NT2/D1 (cell line): Measurements from ENCODE around the gene BICRA.

Experiments used
- DNase-seq: peaks from one replicate; pipeline ENCODE4 v3.0.0-alpha.2; 2011; ENCODE audit warnings: low read depth, low spot score
- H3K27me3 ChIP-seq: 2 replicates; pipeline ENCODE4 v1.6.0; 2011; ENCODE audit warnings: mild to moderate bottlenecking; ENCODE audit not compliant: insufficient read length, insufficient read depth
- H3K36me3 ChIP-seq: 2 replicates; pipeline ENCODE4 v1.6.1; 2011; ENCODE audit warnings: mild to moderate bottlenecking, low read length, mixed read lengths; ENCODE audit not compliant: insufficient read depth, insufficient read length
- H3K4me1 ChIP-seq: 2 replicates; pipeline ENCODE4 v1.5.1; 2011; ENCODE audit not compliant: insufficient read depth, insufficient read length
- H3K4me3 ChIP-seq: 2 replicates; pipeline ENCODE4 v1.5.1; 2011; ENCODE audit warnings: low read depth; ENCODE audit not compliant: insufficient read length
- H3K9ac ChIP-seq: 2 replicates; pipeline ENCODE4 v1.6.0; 2011; ENCODE audit warnings: low read depth; ENCODE audit not compliant: insufficient read length
- H3K9me3 ChIP-seq: 2 replicates; pipeline ENCODE4 v1.5.1; 2011; ENCODE audit warnings: mild to moderate bottlenecking, low read length; ENCODE audit not compliant: insufficient read depth
- SUZ12 ChIP-seq: IDR thresholded peaks from 2 replicates; pipeline ENCODE4 v1.6.1; 2011; ENCODE audit not compliant: insufficient read length, insufficient read depth; ENCODE audit errors: extremely low read depth
- YY1 ChIP-seq: IDR thresholded peaks from 2 replicates; pipeline ENCODE4 v1.6.1; 2011; ENCODE audit not compliant: insufficient read length, insufficient read depth
- ZNF274 ChIP-seq: IDR thresholded peaks from 2 replicates; pipeline ENCODE4 v1.6.1; 2011; ENCODE audit warnings: mild to moderate bottlenecking, low read depth, low read length

BICRA gene

DNA sequence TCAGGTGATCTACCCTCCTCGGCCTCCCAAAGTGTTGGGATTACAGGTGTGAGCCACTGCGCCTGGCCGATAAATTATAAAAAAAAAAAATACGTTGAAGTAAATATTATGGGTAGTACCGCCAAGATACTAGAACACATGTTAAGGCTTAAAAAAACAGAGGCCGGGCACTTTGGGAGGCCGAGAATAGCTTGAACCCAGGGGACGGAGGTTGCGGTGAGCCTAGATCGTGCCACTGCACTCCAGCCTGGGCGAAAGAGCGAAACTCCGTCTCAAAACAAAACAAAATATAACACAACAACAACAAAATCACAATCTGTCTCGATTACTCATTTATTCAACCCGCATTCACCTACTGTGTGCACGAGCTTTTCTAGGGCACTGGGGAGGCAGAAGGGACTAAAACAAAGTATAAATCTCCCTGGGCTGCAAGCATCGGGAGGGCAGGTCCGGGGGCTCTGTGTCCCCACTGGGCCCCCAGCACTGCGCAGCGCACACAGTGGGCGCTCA, 1.3 kb upstream of the BICRA start:
- peaks cover 15% of the 10 kb centered on the region for H3K36me3 ChIP-seq
- peak overlapping the region; percentile 98 for H3K9ac ChIP-seq
- DNase-seq = no peak
- TF ChIP-seq YY1 = no peak
- TF ChIP-seq ZNF274 = no peak
- TF ChIP-seq SUZ12 = no peak
- H3K4me1 ChIP-seq = peaks cover 5% of the 10 kb centered on the region
- peak overlapping the region; percentile 85 for H3K4me3 ChIP-seq
- H3K9me3 ChIP-seq = no peaks in the 10 kb centered on the region
- no peaks in the 10 kb centered on the region for H3K27me3 ChIP-seq

DNA sequence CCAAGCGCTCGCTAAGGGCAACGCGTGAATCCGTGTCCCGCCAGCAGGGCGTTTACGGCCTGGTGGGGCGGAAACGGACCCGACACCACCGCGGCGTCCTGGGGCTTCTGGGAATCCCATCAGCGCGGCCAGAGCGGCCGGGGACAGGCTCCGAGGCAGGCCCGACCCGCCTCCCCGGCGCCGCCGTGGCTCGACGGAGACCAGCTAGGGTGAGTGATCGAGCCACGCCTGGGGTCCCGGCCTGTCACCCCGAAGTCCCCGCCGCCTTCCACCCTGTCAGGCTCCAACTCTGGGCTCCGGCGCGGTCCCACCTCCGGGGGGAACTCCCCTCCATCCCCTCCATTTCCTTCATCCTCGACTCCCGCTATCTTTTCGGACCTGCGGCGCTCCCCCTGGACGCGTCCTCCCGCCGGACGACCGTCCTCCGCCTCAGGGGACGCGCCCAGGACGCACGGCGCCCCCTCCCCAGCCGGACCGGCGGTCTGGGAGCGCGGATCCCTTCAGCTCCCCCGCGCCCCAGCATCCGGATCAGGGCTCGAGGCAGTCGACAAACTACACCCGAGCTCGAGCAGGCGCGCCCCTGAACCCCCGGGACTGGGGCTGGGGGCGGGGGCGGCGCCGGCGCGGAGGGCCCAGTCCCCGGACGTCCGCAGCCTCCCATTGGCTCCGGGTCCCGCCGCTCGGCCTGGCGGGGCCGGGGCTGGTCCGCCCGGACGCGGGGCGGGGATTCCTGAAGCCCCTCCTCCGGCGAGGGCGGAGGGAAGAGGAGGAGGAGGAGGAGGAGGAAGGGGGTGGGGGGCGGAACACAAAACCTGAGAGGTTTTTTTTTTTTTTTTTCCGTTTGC, 638 bp upstream of the BICRA start:
- TF ChIP-seq SUZ12 (no peak), ZNF274 (no peak), YY1 (no peak)

DNA sequence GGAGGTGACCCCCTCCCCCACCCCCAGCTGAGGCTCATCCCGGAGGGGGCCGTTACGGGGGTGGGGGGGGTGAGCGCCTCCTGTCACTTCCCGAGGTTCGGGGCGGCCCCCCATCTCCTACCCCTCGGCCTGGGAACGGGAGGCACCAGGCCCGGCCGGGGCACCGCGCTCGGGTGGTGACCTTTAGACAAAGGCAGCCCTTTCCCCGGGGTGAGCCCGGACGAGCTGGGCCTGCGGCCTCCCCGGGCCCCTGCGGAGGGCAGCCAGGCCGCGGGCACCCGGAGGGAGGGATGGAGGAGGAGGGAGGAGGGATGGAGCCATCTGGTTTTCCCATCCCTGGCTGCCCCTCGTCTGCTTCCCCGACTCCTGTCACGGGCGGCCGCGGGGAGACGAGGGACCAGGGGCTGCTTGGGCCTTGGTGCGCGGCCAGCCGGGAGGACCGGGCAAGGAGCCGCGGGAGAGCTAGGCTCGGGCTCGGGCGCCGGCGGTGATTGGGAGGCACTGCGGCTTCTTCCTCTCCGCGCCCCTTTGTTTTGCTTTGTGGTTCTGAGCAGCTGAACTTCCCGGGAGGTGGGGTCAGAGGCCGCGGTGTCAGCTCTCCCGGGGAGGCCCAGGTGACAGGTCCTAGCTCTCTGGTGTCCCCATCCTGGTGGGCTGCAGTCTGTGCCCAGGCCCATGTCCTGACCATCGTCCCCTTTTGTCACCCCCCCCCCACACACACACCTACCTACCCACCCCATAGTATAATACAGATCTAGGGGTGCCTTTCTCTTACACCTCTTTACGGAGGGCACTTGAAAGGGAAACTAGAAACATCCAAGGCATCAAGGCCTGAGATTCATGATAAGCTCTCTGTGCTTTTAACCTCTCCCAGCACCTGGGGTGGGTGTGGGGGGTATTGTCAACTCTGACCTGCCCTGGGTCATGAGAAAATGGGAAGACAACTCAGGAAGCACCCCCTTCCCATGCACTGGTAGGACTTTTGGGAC, 1.3 kb downstream of the BICRA start:
- no peak for TF ChIP-seq SUZ12
- no peak for TF ChIP-seq ZNF274
- no peak for TF ChIP-seq YY1
- Histone ChIP-seq H3K4me3 (peak overlapping the region; percentile 55), H3K9me3 (no peaks in the 10 kb centered on the region), H3K27me3 (no peaks in the 10 kb centered on the region), H3K4me1 (peaks cover 10% of the 10 kb centered on the region), H3K9ac (peak overlapping the region; percentile 80), H3K36me3 (peaks cover 23% of the 10 kb centered on the region)
- no peak for DNase-seq

More for the DNA sequence above, 638 bp upstream of the BICRA start:
- no peaks in the 10 kb centered on the region for H3K27me3 ChIP-seq
- H3K9ac ChIP-seq = peak overlapping the region; percentile 98
- no peaks in the 10 kb centered on the region for H3K9me3 ChIP-seq
- peak overlapping the region; percentile 85 for H3K4me3 ChIP-seq
- H3K36me3 ChIP-seq = peaks cover 15% of the 10 kb centered on the region
- peak; percentile 80 for DNase-seq
- H3K4me1 ChIP-seq = peaks cover 8% of the 10 kb centered on the region

GRCh38 chr19:47610902-47611301, 2.0 kb downstream of the BICRA start:
- Histone ChIP-seq H3K4me3 (no peak overlapping the region), H3K9ac (peak overlapping the region; percentile 80), H3K27me3 (no peaks in the 10 kb centered on the region)

GRCh38 chr19:47613165-47614020, 4.5 kb downstream of the BICRA start:
- TF ChIP-seq YY1 = no peak
- no peak for TF ChIP-seq SUZ12
- Histone ChIP-seq H3K4me3 (no peak overlapping the region), H3K9me3 (no peaks in the 10 kb centered on the region), H3K36me3 (peaks cover 31% of the 10 kb centered on the region), H3K27me3 (no peaks in the 10 kb centered on the region), H3K4me1 (peaks cover 14% of the 10 kb centered on the region), H3K9ac (peak overlapping the region; percentile 67)
- DNase-seq = peak; percentile 76

More at GRCh38 chr19:47610902-47611301, 2.0 kb downstream of the BICRA start:
- DNase-seq = no peak
- Histone ChIP-seq H3K4me1 (peaks cover 10% of the 10 kb centered on the region), H3K36me3 (peaks cover 30% of the 10 kb centered on the region), H3K9me3 (no peaks in the 10 kb centered on the region)
- TF ChIP-seq SUZ12 = no peak
- no peak for TF ChIP-seq ZNF274
- TF ChIP-seq YY1 = no peak

DNA sequence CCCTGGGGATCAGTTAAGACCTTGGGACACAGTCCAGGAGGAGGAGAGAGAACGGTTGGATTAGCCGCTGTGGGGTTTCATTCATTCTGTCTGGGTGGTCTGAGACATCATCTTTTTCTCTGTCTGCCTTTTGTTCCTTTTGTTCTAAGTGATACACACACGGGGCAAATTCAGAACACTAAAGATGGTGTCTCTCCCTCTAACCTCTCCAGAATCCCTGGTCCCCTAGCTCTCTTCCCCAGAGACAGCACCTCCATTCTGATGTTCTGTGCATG, 5.0 kb downstream of the BICRA start:
- no peak for DNase-seq
- TF ChIP-seq YY1 (no peak), ZNF274 (no peak), SUZ12 (no peak)
- Histone ChIP-seq H3K36me3 (peaks cover 31% of the 10 kb centered on the region), H3K4me3 (no peak overlapping the region), H3K9ac (no peak overlapping the region), H3K4me1 (peaks cover 18% of the 10 kb centered on the region), H3K27me3 (no peaks in the 10 kb centered on the region), H3K9me3 (no peaks in the 10 kb centered on the region)
